GM21367 (cell line): Measurements from ENCODE around the gene JMJD8.
A peak's percentile ranks its signal among the peaks of the same experiment; 100 is the strongest.
"Not testable (repeated sequence)": the region's sequence is repeated elsewhere in the genome, so short reads cannot be mapped to it uniquely, and the experiment has no call there.

Experiments used
- ATAC-seq: cut with Tn5 transposase; IDR thresholded peaks from one replicate; pipeline ENCODE4 v1.9.1; 2021; ENCODE audit not compliant: unreplicated experiment

The JMJD8 gene

GRCh38 chr16:722835-723633 lies 38.9 kb upstream of the JMJD8 start:
- ATAC-seq: no peak

GRCh38 chr16:721765-722540 lies 37.8 kb upstream of the JMJD8 start:
- ATAC-seq: no peak

GRCh38 chr16:720990-721764 lies 37.0 kb upstream of the JMJD8 start, which contains the start of gene ANTKMT:
Gene ANTKMT, plus strand, starts transcription at chr16:721146. Its CDS starts 129 bp downstream, at chr16:721275.
- ATAC-seq: peak; percentile 48

- ATAC-seq: peak; percentile 8
Measured at GRCh38 chr16:720447-720989, 36.4 kb upstream of the JMJD8 start.

- no peak for ATAC-seq
Measured at GRCh38 chr16:719815-720446, 35.8 kb upstream of the JMJD8 start.

GRCh38 chr16:718922-719321 lies 34.8 kb upstream of the JMJD8 start:
- no peak for ATAC-seq

- ATAC-seq: no peak
Measured at GRCh38 chr16:718389-718788, 34.3 kb upstream of the JMJD8 start.

GRCh38 chr16:717450-718245 lies 33.5 kb upstream of the JMJD8 start:
- ATAC-seq: no peak

GRCh38 chr16:716768-717325 lies 32.7 kb upstream of the JMJD8 start:
- ATAC-seq: no peak

- ATAC-seq: no peak
Measured at GRCh38 chr16:716200-716568, 32.0 kb upstream of the JMJD8 start.

- ATAC-seq: no peak
Measured at GRCh38 chr16:715477-716199, 31.5 kb upstream of the JMJD8 start.

GRCh38 chr16:714558-715476 lies 30.7 kb upstream of the JMJD8 start, which contains the start of gene METRN:
Gene METRN, plus strand, starts transcription at chr16:715118. Its CDS starts 172 bp downstream, at chr16:715290.
- ATAC-seq: peak; percentile 56

- ATAC-seq: no peak
Measured at GRCh38 chr16:714079-714478, 29.9 kb upstream of the JMJD8 start.

- not testable (repeated sequence) for ATAC-seq
Measured at GRCh38 chr16:712740-713250, 28.7 kb upstream of the JMJD8 start.

- ATAC-seq: no peak
Measured at GRCh38 chr16:711548-712320, 27.6 kb upstream of the JMJD8 start.

- ATAC-seq: no peak
Measured at GRCh38 chr16:711084-711483, 26.9 kb upstream of the JMJD8 start.
